ENCODE results near the gene FLII.

DNA sequence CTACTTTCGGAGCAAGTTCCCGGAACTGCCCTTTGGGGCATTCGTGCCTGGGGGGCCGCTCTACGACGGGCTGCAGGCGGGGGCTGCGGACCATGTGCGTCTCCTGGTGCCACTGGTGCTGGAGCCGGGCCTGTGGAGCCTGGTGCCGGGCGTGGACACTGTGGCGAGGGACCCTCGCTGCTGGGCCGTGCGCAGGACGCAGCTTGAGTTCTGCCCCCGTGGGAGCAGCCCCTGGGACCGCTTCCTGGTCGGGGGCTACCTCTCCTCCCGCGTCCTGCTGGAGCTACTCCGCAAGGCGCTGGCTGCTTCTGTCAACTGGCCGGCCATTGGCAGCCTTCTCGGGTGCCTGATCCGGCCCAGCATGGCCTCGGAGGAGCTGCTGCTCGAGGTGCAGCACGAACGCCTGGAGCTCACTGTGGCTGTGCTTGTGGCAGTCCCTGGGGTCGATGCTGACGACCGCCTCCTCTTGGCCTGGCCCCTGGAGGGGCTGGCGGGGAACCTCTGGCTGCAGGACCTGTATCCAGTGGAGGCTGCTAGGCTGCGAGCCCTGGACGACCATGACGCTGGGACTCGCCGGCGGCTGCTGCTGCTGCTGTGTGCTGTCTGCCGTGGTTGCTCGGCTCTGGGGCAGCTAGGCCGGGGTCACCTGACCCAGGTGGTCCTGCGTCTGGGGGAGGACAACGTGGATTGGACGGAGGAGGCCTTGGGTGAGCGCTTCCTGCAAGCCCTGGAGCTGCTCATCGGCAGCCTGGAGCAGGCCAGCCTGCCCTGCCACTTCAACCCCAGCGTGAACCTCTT, 5.5 kb upstream of the FLII start:
- TF ChIP-seq BRCA1 (CRISPR knock-in tag; IDR thresholded peaks at IDR 0.05) (no peak), GABPA (IDR thresholded peaks at IDR 0.05; ENCODE audit: low read depth, low read length) (no peak), GABPA (CRISPR knock-in tag; IDR thresholded peaks at IDR 0.05; ENCODE audit: low read depth) (no peak), ZNF121 (CRISPR knock-in tag; IDR thresholded peaks at IDR 0.05) (no peak), EP300 (IDR thresholded peaks at IDR 0.05; ENCODE audit: low read depth in 2 of 2, low read length in 2 of 2) (no peak), EP300 (CRISPR knock-in tag; IDR thresholded peaks at IDR 0.05; ENCODE audit: borderline replicate concordance) (no peak), TCF12 (IDR thresholded peaks at IDR 0.05) (no peak), TCF12 (CRISPR knock-in tag; IDR thresholded peaks at IDR 0.05) (no peak), ZNF3 (CRISPR knock-in tag; IDR thresholded peaks at IDR 0.05) (no peak), CBFB (CRISPR knock-in tag; IDR thresholded peaks at IDR 0.05) (no peak), TOE1 (CRISPR knock-in tag; IDR thresholded peaks at IDR 0.05) (no peak), CTCF (CRISPR knock-in tag; IDR thresholded peaks at IDR 0.05) (no peak)
- TF ChIP-seq, protein P1, sequence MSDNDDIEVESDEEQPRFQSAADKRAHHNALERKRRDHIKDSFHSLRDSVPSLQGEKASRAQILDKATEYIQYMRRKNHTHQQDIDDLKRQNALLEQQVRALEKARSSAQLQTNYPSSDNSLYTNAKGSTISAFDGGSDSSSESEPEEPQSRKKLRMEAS (IDR thresholded peaks at IDR 0.05) = no peak

Data from HepG2 (cell line).